DOHH2 (cell line): ENCODE measurements around the gene OR2J1.

Source experiments
- CTCF ChIP-seq: fragments of 200-600 bp; sonication (generic); IDR thresholded peaks from one replicate; pipeline ENCODE4 v1.5.1; 2014; ENCODE audit warnings: antibody characterized with exemption, mild to moderate bottlenecking, low read depth, low read length; ENCODE audit not compliant: poor library complexity, severe bottlenecking
- EZH2phosphoT487 ChIP-seq: fragments of 200-600 bp; sonication (generic); IDR thresholded peaks from 2 replicates; pipeline ENCODE4 v1.6.1; 2017; ENCODE audit warnings: borderline replicate concordance, mild to moderate bottlenecking, antibody characterized with exemption, low read length, moderate library complexity, mixed read lengths

GRCh38 chr6:29112135-29112534 is 12.8 kb downstream of the OR2J1 start:
- TF ChIP-seq CTCF (no peak), EZH2phosphoT487 (no peak)
